Measurements from ENCODE around the gene GIMAP4. TPM values are rescaled to one million over a fixed set of nuclear protein-coding genes. Genes with fewer than 3 reads are reported as not detected.
"Not testable (repeated sequence)": the region's sequence is repeated elsewhere in the genome, so short reads cannot be mapped to it uniquely, and the experiment has no call there.

The GIMAP4 gene
- total RNA-seq, 1 donor from 2014 or later: 6.4 TPM

DNA sequence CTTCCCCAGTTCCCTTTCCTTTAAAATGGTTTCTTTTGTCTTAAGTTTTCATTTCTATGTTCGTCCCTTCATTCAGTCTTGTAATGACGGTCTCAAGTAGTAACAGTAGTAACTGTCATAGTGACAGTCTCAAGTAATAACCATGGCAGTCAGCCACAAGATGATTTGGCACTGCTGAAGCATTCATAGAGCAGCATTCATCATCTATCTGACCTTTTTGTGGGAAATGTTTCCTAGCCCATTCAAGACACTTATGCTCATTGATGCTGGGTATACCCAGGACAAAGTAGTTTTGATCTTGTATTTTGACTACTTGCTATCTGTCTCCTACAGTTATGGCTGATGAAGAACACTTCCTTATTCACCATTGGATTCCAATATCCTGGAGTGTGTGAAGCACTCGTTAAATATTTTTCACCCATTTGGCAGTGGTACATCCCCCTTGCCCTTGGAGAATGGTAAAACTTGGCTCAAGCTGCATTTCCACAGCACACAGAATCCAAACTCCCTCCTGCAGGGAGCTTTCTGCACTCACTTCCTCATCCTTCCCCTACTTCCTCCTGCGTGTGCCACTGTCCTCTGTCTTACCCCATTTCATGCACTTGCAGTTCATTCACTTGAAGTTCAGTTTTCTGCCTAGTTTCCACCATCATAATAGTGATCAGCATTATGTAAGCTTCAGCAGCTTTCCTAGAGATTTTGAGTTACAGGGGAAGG is 19.0 kb downstream of the GIMAP4 start:
- Mint-ChIP-seq H3K36me3 (ENCODE audit: low read depth, unreplicated experiment) (peaks cover 21% of the 10 kb centered on the region), H3K27ac (ENCODE audit: unreplicated experiment) (peak overlapping the region; percentile 98), H3K9me3 (ENCODE audit: unreplicated experiment) (peaks cover 8% of the 10 kb centered on the region), H3K4me1 (ENCODE audit: unreplicated experiment) (peaks cover 54% of the 10 kb centered on the region), H3K27me3 (ENCODE audit: unreplicated experiment) (peaks cover 8% of the 10 kb centered on the region), H3K4me3 (ENCODE audit: unreplicated experiment) (peak overlapping the region; percentile 70)
- DNase-seq (ENCODE audit: low spot score): no peak
- no peak for TF ChIP-seq CTCF (IDR thresholded peaks at IDR 0.05; ENCODE audit: unreplicated experiment)

GRCh38 chr7:150586785-150587152 is 19.6 kb downstream of the GIMAP4 start:
- peaks cover 24% of the 10 kb centered on the region for H3K36me3 Mint-ChIP-seq (ENCODE audit: low read depth, unreplicated experiment)
- H3K4me1 Mint-ChIP-seq (ENCODE audit: unreplicated experiment): peaks cover 57% of the 10 kb centered on the region
- peak; percentile 20 for DNase-seq (ENCODE audit: low spot score)
- peak overlapping the region; percentile 23 for H3K4me3 Mint-ChIP-seq (ENCODE audit: unreplicated experiment)
- no peak for TF ChIP-seq CTCF (IDR thresholded peaks at IDR 0.05; ENCODE audit: unreplicated experiment)
- peaks cover 10% of the 10 kb centered on the region for H3K9me3 Mint-ChIP-seq (ENCODE audit: unreplicated experiment)
- H3K27me3 Mint-ChIP-seq (ENCODE audit: unreplicated experiment): peaks cover 10% of the 10 kb centered on the region
- peak overlapping the region; percentile 98 for H3K27ac Mint-ChIP-seq (ENCODE audit: unreplicated experiment)

GRCh38 chr7:150587551-150587950 is 20.4 kb downstream of the GIMAP4 start:
- Mint-ChIP-seq H3K4me3 (ENCODE audit: unreplicated experiment) (no peak overlapping the region), H3K27ac (ENCODE audit: unreplicated experiment) (peak overlapping the region; percentile 98), H3K27me3 (ENCODE audit: unreplicated experiment) (peaks cover 11% of the 10 kb centered on the region), H3K9me3 (ENCODE audit: unreplicated experiment) (peaks cover 10% of the 10 kb centered on the region), H3K4me1 (ENCODE audit: unreplicated experiment) (peaks cover 57% of the 10 kb centered on the region), H3K36me3 (ENCODE audit: low read depth, unreplicated experiment) (peaks cover 26% of the 10 kb centered on the region)
- no peak for TF ChIP-seq CTCF (IDR thresholded peaks at IDR 0.05; ENCODE audit: unreplicated experiment)
- DNase-seq (ENCODE audit: low spot score): no peak

DNA sequence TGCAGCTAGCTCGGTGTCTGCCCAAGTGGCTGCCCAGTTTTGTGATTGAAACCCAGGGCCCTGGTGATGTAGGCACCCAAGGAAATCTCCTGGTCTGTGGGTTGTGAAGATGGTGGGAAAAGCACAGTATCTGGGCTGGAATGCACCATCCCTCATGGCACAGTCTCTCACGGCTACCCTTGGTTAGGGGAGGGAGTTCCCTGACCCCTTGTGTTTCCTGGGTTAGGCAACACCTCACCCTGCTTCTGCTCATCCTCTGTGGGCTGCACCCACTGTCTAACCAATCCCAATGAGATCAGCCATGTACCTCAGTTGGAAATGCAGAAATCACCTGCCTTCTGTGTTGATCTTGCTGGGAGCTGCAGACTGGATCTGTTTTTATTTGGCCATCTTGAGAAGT is 27.6 kb downstream of the GIMAP4 start:
- TF ChIP-seq CTCF (IDR thresholded peaks at IDR 0.05; ENCODE audit: unreplicated experiment): no peak
- Mint-ChIP-seq H3K36me3 (ENCODE audit: low read depth, unreplicated experiment) (peaks cover 50% of the 10 kb centered on the region), H3K27ac (ENCODE audit: unreplicated experiment) (no peak overlapping the region), H3K4me1 (ENCODE audit: unreplicated experiment) (peaks cover 24% of the 10 kb centered on the region), H3K4me3 (ENCODE audit: unreplicated experiment) (peak overlapping the region; percentile 18), H3K9me3 (ENCODE audit: unreplicated experiment) (peaks cover 52% of the 10 kb centered on the region), H3K27me3 (ENCODE audit: unreplicated experiment) (peaks cover 13% of the 10 kb centered on the region)
- no peak for DNase-seq (ENCODE audit: low spot score)

DNA sequence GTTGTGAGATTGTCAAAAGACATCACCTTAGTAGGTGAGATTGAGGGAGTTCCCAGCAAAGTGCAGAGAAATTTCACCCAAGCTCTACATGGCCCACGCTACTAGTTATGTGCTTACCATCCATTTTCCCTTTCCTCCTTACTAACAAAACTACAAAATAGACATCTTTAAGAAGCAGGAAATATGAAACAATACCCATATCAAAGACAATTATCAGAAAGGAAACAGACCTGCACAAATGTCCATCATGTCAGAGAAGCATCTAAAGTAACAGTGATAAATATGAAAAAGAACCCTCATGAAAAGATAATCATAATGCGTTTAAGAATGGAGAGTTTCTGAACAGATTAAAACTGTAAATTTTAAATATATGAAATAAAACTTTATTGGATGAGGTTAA is 28.2 kb downstream of the GIMAP4 start:
- peaks cover 13% of the 10 kb centered on the region for H3K27me3 Mint-ChIP-seq (ENCODE audit: unreplicated experiment)
- H3K9me3 Mint-ChIP-seq (ENCODE audit: unreplicated experiment): peaks cover 52% of the 10 kb centered on the region
- H3K4me3 Mint-ChIP-seq (ENCODE audit: unreplicated experiment): peak overlapping the region; percentile 18
- TF ChIP-seq CTCF (IDR thresholded peaks at IDR 0.05; ENCODE audit: unreplicated experiment): no peak
- no peak for DNase-seq (ENCODE audit: low spot score)
- peaks cover 53% of the 10 kb centered on the region for H3K36me3 Mint-ChIP-seq (ENCODE audit: low read depth, unreplicated experiment)
- H3K4me1 Mint-ChIP-seq (ENCODE audit: unreplicated experiment): peaks cover 23% of the 10 kb centered on the region
- H3K27ac Mint-ChIP-seq (ENCODE audit: unreplicated experiment): peak overlapping the region; percentile 79

DNA sequence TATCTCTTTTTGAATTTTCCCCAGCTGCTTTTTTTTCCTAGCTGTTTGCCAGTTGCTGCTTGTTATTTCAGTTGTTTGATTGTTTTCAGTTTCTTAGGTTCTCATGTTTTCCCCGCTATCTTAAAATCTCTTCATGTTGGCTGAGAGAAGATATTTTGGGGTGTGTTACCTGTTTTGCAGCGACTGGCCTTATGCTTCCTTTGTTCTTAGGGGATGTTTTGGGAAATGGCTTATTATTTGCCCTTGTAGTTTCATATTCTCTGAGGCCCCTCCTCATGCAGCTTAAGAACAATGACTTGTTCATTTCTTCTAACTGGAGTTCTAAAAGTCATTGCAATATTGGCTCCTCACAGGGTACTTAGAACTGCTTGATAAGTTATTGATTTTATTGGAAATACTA is 36.4 kb downstream of the GIMAP4 start:
- H3K27me3 Mint-ChIP-seq (ENCODE audit: unreplicated experiment): not testable (repeated sequence)

More for the DNA sequence above, 36.4 kb downstream of the GIMAP4 start:
- DNase-seq (ENCODE audit: low spot score); H3K4me3 Mint-ChIP-seq (ENCODE audit: unreplicated experiment); H3K27ac Mint-ChIP-seq (ENCODE audit: unreplicated experiment); H3K4me1 Mint-ChIP-seq (ENCODE audit: unreplicated experiment): not testable (repeated sequence)
- Mint-ChIP-seq H3K9me3 (ENCODE audit: unreplicated experiment) (peaks cover 15% of the 10 kb centered on the region), H3K36me3 (ENCODE audit: low read depth, unreplicated experiment) (peaks cover 22% of the 10 kb centered on the region)
